Neuron (in vitro differentiated cells): Measurements from ENCODE around the gene IGF2BP1.
A peak's percentile ranks its signal among the peaks of the same experiment; 100 is the strongest.

Experiments used
- H2AFZ ChIP-seq: one replicate; pipeline ENCODE4 v1.6.1; 2013; ENCODE audit warnings: low read depth, mild to moderate bottlenecking, inconsistent platforms, low read length, moderate library complexity
- H3K27me3 ChIP-seq: one replicate; pipeline ENCODE4 v1.6.1; 2013; ENCODE audit warnings: low read length; ENCODE audit not compliant: insufficient read depth
- H3K36me3 ChIP-seq: one replicate; pipeline ENCODE4 v1.6.1; 2013; ENCODE audit warnings: low read length; ENCODE audit not compliant: insufficient read depth
- H3K4me1 ChIP-seq: one replicate; pipeline ENCODE4 v1.6.1; 2013; ENCODE audit warnings: low read length; ENCODE audit not compliant: insufficient read depth
- H3K4me3 ChIP-seq: 2 replicates; pipeline ENCODE4 v1.5.1; 2013; ENCODE audit warnings: mild to moderate bottlenecking, low read length, moderate library complexity
- H3K9me3 ChIP-seq: one replicate; pipeline ENCODE4 v1.6.1; 2013; ENCODE audit warnings: low read length

IGF2BP1 gene

DNA sequence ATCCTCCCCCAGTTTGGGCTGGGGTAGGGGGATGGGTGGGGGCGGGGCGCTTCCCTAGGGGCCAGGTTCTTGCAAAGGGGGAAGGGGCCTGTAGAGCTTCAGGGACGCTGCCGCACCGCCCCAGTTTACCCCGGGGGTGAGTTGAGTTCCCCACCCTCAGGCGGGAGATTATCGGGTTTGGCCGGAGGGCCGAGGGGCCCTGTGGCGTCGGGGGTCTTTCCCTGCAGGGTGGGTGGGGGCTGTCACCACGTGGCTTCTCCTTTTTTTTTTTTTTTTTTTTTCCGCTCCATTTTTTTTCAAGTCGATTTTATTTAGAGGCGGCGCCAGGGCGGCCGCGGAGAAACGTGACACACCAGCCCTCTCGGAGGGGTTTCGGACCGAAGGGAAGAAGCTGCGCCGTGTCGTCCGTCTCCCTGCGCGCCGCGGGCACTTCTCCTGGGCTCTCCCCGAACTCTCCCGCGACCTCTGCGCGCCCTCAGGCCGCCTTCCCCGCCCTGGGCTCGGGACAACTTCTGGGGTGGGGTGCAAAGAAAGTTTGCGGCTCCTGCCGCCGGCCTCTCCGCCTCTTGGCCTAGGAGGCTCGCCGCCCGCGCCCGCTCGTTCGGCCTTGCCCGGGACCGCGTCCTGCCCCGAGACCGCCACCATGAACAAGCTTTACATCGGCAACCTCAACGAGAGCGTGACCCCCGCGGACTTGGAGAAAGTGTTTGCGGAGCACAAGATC, at the start of gene IGF2BP1:
IGF2BP1 (plus strand) TSS at position 283 of the 724 bp plus-strand sequence; CDS start at position 644, 361 bp downstream.
- H3K4me3 ChIP-seq, result peak within 1 kb of the TSS; percentile 66
- H2AFZ ChIP-seq, result peak within 1 kb of the TSS; percentile 82
- H3K27me3 ChIP-seq, result no peaks in the 10 kb centered on the region
- H3K9me3 ChIP-seq, result no peaks in the 10 kb centered on the region
- H3K36me3 ChIP-seq, result no peaks in the 10 kb centered on the region
- H3K4me1 ChIP-seq, result peaks cover 28% of the 10 kb centered on the region

DNA sequence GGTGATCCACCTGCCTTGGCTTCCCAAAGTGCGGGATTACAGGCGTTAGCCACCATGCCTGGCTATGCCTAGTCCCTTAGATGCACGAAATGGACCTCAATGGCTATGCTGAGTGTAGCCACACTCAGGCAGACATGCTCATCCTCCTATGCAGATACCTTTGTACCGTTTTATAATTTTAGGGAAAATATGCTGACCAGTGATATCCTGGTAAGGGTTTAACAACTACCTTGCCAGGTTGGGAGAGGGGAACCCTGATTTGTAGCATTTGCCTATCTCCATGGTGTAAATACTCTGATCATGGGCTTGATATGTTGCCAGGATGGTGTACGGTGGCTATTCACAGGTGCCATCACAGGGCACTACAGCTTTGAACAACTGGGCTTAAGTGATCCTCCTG, 45.6 kb upstream of the IGF2BP1 start:
- H3K27me3 ChIP-seq, result no peaks in the 10 kb centered on the region
- H3K4me1 ChIP-seq, result peaks cover 9% of the 10 kb centered on the region
- no peaks in the 10 kb centered on the region for H3K9me3 ChIP-seq
- no peaks in the 10 kb centered on the region for H3K36me3 ChIP-seq
- no peak overlapping the region for H2AFZ ChIP-seq
- no peak overlapping the region for H3K4me3 ChIP-seq

DNA sequence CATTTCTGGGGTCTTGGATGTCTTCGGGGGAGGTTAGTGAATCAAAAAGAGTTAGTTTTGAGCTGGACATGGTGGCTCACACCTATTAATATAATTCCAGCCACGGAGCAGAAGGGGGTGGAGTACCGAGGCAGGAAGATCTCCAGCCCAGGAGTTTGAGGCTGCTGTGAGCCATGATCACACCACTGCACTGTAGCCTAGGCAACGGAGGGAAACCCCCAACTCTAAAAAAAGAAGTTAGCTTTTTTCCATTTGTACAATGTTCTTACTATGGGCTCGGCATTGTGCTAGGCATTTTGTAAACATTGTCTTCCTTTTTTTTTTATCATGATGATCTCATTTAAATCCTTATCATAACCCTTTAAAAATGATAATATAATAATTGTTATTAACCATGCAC, 44.3 kb upstream of the IGF2BP1 start:
- Histone ChIP-seq H2AFZ (no peak overlapping the region), H3K27me3 (no peaks in the 10 kb centered on the region), H3K4me3 (no peak overlapping the region), H3K9me3 (no peaks in the 10 kb centered on the region), H3K4me1 (peaks cover 9% of the 10 kb centered on the region), H3K36me3 (no peaks in the 10 kb centered on the region)

DNA sequence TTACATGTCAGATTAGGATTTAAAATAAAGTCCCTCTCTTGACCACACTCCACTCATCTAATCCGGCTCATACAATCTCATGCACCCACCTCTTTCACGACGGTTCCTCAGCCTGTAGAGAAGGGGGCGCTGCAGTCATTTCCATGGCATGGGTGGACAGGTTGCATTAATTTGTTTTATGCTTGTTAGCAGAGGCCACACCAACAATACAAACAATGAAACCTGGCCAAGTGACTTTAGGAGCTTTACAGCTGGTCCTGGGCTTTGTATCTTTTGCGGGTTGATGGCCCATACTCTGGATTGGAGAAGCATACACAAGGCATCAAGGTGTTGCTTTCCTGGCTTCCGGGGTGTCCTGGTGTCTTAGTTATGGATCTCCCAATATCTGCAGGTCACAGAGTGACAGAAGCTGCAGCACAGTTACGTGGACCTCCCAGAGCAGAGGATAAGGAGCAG, 42.9 kb upstream of the IGF2BP1 start:
- no peaks in the 10 kb centered on the region for H3K36me3 ChIP-seq
- no peak overlapping the region for H2AFZ ChIP-seq
- peaks cover 9% of the 10 kb centered on the region for H3K4me1 ChIP-seq
- no peaks in the 10 kb centered on the region for H3K9me3 ChIP-seq
- no peak overlapping the region for H3K4me3 ChIP-seq
- H3K27me3 ChIP-seq, result no peaks in the 10 kb centered on the region

DNA sequence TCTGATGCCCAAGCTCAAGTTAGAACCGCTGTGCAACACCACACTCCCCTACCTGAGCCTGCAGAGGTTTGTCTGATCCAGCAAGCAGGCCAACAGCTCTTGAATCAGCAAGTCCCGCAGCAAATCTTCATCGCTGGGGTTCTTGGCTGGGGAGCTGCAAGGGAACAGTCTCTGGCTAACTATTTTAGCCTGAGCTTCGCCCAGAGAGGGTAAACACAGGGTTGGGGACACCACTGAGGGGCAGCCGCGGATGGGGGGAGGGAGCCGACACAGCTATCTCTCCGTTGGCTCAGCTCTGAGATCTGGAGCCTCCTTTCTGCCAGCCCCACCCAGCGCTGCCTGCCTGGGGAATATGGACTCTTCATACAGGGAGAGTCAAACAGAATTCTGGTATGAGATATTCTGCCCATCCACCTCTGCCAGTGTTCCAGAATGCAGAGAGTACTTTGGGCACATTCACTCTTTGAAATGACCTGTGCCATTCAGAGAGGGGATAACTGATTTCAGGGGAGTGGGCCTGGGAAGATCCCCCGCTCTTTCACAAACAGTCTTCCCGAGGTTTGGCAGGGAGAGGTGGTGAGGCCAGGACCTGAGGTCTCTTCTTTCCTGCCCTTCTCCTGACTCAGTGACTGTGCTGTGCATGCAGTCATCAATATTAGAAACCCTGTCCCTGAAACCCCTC, 36.2 kb upstream of the IGF2BP1 start:
- H3K4me1 ChIP-seq, result peaks cover 8% of the 10 kb centered on the region
- H3K27me3 ChIP-seq, result no peaks in the 10 kb centered on the region
- no peaks in the 10 kb centered on the region for H3K36me3 ChIP-seq
- H2AFZ ChIP-seq, result peak overlapping the region; percentile 11
- H3K4me3 ChIP-seq, result no peak overlapping the region
- no peaks in the 10 kb centered on the region for H3K9me3 ChIP-seq

DNA sequence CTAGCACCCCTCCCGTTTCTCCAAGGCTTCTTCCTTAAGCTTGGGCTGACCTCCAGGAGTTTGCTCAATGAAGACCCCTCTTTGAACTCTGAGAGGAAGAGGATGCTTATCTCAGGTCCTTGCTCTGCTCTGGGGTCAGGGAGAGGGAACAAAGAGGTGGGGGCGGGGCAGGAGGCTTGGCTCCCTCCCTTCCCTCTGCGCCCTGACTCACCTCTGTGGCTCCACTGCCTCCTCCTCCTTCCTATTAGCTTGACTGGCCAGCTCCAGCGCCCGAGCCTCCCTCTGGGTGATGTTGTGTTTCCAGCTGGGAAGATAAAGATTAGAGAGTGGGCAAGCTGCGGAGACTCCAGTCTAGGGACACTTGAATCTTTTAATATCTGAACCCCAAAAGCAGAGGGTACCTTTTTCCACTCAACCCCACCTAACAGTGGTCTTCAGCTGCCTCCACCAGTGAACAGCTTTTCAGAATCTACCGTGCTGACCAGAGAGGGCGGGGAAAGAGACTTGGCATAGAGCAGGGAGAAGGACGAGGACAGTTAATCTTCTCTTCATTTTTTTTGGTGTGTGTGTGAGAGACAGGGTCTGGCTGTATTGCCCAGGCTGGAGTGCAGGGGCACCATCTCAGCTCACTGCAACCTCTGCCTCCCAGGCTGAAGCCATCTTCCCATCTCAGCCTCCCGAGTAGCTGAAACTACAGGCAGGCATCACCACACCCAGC, 35.5 kb upstream of the IGF2BP1 start:
- Histone ChIP-seq H3K4me1 (peaks cover 8% of the 10 kb centered on the region), H3K36me3 (no peaks in the 10 kb centered on the region), H3K4me3 (no peak overlapping the region), H3K27me3 (no peaks in the 10 kb centered on the region), H2AFZ (peak overlapping the region; percentile 11), H3K9me3 (no peaks in the 10 kb centered on the region)

DNA sequence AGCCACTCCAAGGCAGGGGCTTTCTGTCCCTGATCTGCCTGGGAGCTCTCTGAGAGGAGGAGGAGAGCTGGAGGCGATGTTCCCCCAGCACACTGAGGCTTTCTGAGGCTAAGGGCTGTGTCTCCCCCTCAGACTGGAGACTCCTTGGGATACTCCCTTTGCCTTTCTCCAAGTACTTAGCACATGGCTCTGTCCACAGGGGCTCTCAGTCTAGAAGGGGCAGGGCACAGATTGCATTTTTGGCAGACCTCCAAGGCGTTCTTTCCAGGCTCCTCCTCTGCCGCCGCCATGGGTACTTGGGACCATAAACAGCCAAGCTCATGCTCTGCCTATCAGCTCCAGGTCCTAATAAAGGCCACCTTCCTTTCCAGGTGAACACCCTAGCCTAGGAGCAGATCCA, 27.0 kb upstream of the IGF2BP1 start:
- Histone ChIP-seq H2AFZ (no peak overlapping the region), H3K4me3 (no peak overlapping the region), H3K4me1 (peaks cover 15% of the 10 kb centered on the region), H3K9me3 (no peaks in the 10 kb centered on the region), H3K36me3 (no peaks in the 10 kb centered on the region), H3K27me3 (peaks cover 3% of the 10 kb centered on the region)

DNA sequence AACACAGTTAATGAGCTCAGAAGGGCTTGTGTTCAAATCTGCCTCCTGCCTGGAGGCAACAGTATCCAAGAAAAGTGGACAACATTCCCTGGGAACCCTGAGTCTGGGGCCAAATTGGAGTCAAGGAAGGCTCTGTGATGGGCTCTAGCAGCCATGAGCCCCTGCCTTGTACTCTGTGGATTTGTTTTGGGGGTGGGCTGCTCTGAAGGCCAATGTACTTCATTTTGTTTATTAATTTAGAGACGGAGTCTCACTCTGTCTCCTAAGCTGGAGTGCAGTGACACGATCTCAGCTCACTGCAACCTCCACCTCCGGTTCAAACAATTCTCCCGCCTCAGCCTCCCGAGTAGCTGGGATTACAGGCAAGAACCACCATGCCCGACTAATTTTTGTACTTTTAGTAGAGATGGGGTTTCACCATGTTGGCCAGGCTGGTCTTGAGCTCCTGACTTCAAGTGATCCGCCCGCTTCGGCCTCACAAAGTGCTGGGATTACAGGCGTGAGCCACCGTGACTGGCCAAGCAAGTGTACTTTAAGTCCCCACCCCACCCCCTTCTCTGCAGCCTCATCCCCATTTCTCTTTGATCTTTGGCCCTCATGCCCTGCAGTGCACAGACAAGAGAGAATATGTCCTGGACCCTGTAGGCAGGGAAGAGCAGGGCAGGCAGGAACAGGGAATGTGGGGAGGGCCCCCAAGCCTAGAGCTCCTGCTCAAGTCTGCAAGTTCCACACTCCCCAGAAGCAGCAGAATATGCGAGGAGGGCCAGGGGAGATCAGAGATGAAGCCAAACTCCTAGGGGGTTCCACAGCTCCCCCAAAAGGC, 26.1 kb upstream of the IGF2BP1 start:
- H3K4me3 ChIP-seq, result no peak overlapping the region
- peaks cover 15% of the 10 kb centered on the region for H3K4me1 ChIP-seq
- no peaks in the 10 kb centered on the region for H3K36me3 ChIP-seq
- no peak overlapping the region for H2AFZ ChIP-seq
- peaks cover 3% of the 10 kb centered on the region for H3K27me3 ChIP-seq
- H3K9me3 ChIP-seq, result no peaks in the 10 kb centered on the region

DNA sequence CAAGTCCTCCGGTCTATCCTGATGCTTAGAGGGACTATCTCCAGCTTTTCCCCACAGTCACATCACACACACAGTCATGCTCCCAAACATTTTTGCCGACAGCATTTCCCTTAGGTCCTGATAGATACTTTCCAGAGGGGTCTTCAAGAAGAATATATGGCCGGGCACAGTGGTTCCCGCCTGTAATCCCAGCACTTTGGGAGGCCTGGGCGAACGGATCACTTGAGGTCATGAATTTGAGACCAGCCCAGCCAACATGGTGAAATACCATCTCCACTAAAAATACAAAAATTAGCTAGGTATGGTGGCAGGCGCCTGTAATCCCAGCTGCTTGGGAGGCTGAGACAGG, 24.5 kb upstream of the IGF2BP1 start:
- no peaks in the 10 kb centered on the region for H3K36me3 ChIP-seq
- H3K4me3 ChIP-seq, result no peak overlapping the region
- H3K27me3 ChIP-seq, result peaks cover 3% of the 10 kb centered on the region
- peaks cover 2% of the 10 kb centered on the region for H3K9me3 ChIP-seq
- H2AFZ ChIP-seq, result no peak overlapping the region
- peaks cover 15% of the 10 kb centered on the region for H3K4me1 ChIP-seq

DNA sequence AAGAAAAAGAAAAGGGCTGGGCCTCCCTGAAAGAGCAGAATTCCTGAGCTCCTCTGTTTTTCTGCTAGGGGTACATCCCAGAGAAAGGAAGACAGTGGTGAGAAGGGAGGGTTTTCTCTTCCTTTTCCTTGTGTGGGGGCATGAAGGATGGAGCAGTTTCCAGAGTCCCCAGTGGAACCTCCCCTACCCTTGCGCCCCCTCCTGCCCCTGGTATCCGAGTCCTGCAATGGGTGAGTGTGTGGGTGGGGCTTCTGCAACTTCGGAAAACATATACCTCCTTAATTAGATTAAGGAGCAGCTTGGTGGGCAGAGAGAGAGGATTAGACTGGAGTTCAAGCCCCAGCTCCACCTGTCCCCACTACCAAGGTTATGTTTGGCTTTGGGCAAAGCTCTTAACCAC, 23.4 kb upstream of the IGF2BP1 start:
- no peak overlapping the region for H3K4me3 ChIP-seq
- H3K36me3 ChIP-seq, result no peaks in the 10 kb centered on the region
- H3K9me3 ChIP-seq, result peaks cover 2% of the 10 kb centered on the region
- no peak overlapping the region for H2AFZ ChIP-seq
- peaks cover 15% of the 10 kb centered on the region for H3K4me1 ChIP-seq
- H3K27me3 ChIP-seq, result peaks cover 3% of the 10 kb centered on the region

DNA sequence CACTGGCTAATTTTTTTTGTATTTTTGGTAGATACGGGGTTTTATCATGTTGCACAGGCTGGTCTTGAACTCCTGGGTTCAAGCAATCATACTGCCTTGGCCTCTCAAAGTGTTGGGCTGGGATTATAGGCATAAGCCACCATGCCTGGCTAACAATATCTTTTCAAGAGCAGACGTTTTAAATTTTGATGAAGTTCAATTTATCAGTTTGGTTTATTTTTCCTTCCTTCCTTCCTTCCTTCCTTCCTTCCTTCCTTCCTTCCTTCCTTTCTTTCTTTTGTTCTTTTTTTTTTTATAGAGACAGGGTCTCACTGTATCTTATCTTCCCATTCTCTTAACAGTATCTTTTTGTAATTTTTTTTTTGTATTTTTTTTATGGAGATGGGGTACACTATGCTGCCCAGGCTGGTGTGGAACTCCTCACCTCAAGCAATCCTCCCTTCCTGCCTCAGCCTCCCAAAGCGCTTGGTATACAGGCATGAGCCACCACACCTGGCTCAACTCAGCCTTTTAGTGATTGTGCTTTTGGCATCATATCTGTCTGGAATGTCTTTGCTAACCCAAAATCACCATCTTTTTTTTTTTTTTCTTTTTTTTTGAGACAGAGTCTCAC, 15.2 kb upstream of the IGF2BP1 start:
- Histone ChIP-seq H3K4me1 (no peaks in the 10 kb centered on the region), H3K36me3 (no peaks in the 10 kb centered on the region), H3K9me3 (peaks cover 2% of the 10 kb centered on the region), H3K27me3 (no peaks in the 10 kb centered on the region), H2AFZ (no peak overlapping the region), H3K4me3 (no peak overlapping the region)

DNA sequence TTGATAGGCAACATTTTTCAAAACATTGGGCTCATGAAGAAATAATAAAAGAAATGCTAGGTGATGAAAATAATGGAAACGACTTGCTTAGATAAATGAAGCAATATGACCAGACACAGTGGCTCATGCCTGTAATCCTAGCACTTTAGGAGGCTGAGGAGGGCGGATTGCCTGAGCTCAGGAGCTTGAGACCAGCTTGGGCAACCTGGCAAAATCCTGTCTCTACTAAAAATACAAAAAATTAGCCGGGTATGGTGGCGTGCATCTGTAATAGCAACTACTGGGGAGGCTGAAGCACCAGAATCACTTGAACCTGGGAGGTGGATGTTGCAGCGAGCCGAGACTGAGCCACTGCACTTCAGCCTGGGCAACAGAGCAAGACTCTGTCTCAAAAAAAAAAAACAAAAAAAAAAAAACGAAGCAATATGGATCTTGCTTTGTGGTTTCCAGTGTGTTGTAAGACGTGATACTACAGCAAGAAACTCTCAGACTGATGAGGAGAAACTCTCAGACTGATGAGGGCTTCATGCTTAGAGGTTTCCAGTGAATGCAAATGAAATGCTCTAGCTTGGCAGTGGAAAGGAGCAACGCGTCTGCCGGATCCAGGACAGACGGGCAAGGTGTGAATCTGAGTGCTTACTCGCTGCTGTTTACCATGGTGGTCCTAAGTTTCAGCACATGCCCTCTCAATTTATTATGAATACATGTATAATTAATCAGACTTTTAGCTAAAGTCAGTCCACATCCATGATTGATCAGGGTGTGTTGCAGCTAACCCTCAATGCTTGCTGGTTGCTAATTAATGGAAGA, 11.5 kb upstream of the IGF2BP1 start:
- H3K36me3 ChIP-seq, result no peaks in the 10 kb centered on the region
- H3K27me3 ChIP-seq, result no peaks in the 10 kb centered on the region
- H3K4me1 ChIP-seq, result peaks cover 5% of the 10 kb centered on the region
- H3K9me3 ChIP-seq, result no peaks in the 10 kb centered on the region
- H2AFZ ChIP-seq, result no peak overlapping the region
- H3K4me3 ChIP-seq, result no peak overlapping the region
